PFSK-1 (cell line): Measurements from ENCODE around the gene ADAMTSL5.

Experiments used
- POLR2AphosphoS5 ChIP-seq: IDR thresholded peaks from 2 replicates; pipeline ENCODE4 v1.6.1; 2012; ENCODE audit warnings: low read depth, mild to moderate bottlenecking, control low read depth, low read length, moderate library complexity
- REST ChIP-seq, 2 experiments: IDR thresholded peaks; 2 replicates each; pipeline versions ENCODE4 v1.6.1 to v1.8.0; 2011 to 2012; ENCODE audit warnings: low read depth in 2 of 2, low read length in 2 of 2, control low read depth in 1 of 2, inconsistent platforms in 1 of 2, mild to moderate bottlenecking in 1 of 2, moderate library complexity in 1 of 2; ENCODE audit not compliant: insufficient read depth in 1 of 2
- TAF1 ChIP-seq: IDR thresholded peaks from 2 replicates; pipeline ENCODE4 v1.6.1; 2012; ENCODE audit warnings: low read length, control low read depth, borderline replicate concordance; ENCODE audit not compliant: insufficient read depth

- TF ChIP-seq REST (IDR thresholded peaks at IDR 0.05; ENCODE audit: insufficient read depth in 1 of 2, low read depth in 2 of 2, low read length in 2 of 2) (no peak), POLR2AphosphoS5 (no peak), TAF1 (no peak)
Measured at GRCh38 chr19:1471010-1471514, 41.8 kb downstream of the ADAMTSL5 start.
